Neuronal stem cell (in vitro differentiated cells): ENCODE data around the gene CREM.

Experiments
- DNase-seq: peaks from one replicate; pipeline ENCODE4 v3.0.0-alpha.2; 2013; ENCODE audit warnings: low spot score
- H2AFZ ChIP-seq: one replicate; pipeline ENCODE4 v1.6.1; 2013; ENCODE audit warnings: mild to moderate bottlenecking, low read length, inconsistent platforms
- H2AK5ac ChIP-seq: 2 replicates; pipeline ENCODE4 v1.6.1; 2013; ENCODE audit warnings: low read depth, mild to moderate bottlenecking, inconsistent platforms, low read length, moderate library complexity, mixed read lengths
- H2BK120ac ChIP-seq: 2 replicates; pipeline ENCODE4 v1.6.1; 2013; ENCODE audit warnings: low read depth, mild to moderate bottlenecking, inconsistent platforms, low read length, moderate library complexity, mixed read lengths
- H2BK12ac ChIP-seq: one replicate; pipeline ENCODE4 v1.6.1; 2013; ENCODE audit warnings: low read length, inconsistent platforms
- H2BK15ac ChIP-seq: 2 replicates; pipeline ENCODE4 v1.6.1; 2013; ENCODE audit warnings: mild to moderate bottlenecking, low read length, inconsistent platforms, mixed read lengths
- H2BK5ac ChIP-seq: one replicate; pipeline ENCODE4 v1.6.1; 2013; ENCODE audit warnings: inconsistent platforms, mild to moderate bottlenecking, low read length, moderate library complexity
- H3K14ac ChIP-seq: one replicate; pipeline ENCODE4 v1.6.1; 2013; ENCODE audit warnings: low read length, inconsistent platforms
- H3K18ac ChIP-seq: 2 replicates; pipeline ENCODE4 v1.6.1; 2013; ENCODE audit warnings: low read length, inconsistent platforms
- H3K23ac ChIP-seq: 2 replicates; pipeline ENCODE4 v1.6.1; 2013; ENCODE audit warnings: low read depth, mild to moderate bottlenecking, mixed read lengths, low read length, inconsistent platforms; ENCODE audit not compliant: poor library complexity
- H3K27ac ChIP-seq: replicated peaks from 3 replicates; pipeline ENCODE4 v1.5.1; 2013; ENCODE audit warnings: low read length, inconsistent platforms
- H3K27me3 ChIP-seq, 3 experiments: 2 replicates each; pipeline ENCODE4 v1.6.1; 2013; ENCODE audit warnings: low read length in 3 of 3, mild to moderate bottlenecking in 2 of 3, inconsistent platforms in 1 of 3, low read depth in 1 of 3, mixed read lengths in 1 of 3, moderate library complexity in 1 of 3; ENCODE audit not compliant: control insufficient read depth in 3 of 3, insufficient read depth in 3 of 3
- H3K36me3 ChIP-seq, 2 donors: replicated peaks in 1 of 2; 2 replicates each; pipeline ENCODE4 v1.6.1; 2013; ENCODE audit warnings: low read length in 2 of 2; ENCODE audit not compliant: control insufficient read depth in 2 of 2, insufficient read depth in 2 of 2
- H3K4ac ChIP-seq: 2 replicates; pipeline ENCODE4 v1.6.1; 2013; ENCODE audit warnings: inconsistent platforms, mild to moderate bottlenecking, low read length, moderate library complexity
- H3K4me1 ChIP-seq, 2 donors: 1 replicate in 1 of 2; 2 replicates in 1 of 2; pipeline ENCODE4 v1.6.1; 2013; ENCODE audit warnings: low read length in 2 of 2, low read depth in 1 of 2; ENCODE audit not compliant: control insufficient read depth in 2 of 2, insufficient read depth in 1 of 2
- H3K4me2 ChIP-seq: one replicate; pipeline ENCODE4 v1.6.1; 2013; ENCODE audit warnings: mild to moderate bottlenecking, low read length, inconsistent platforms; ENCODE audit not compliant: insufficient read depth, poor library complexity, severe bottlenecking
- H3K4me3 ChIP-seq, 2 donors: 2 replicates each; pipeline ENCODE4 v1.5.1; 2013; ENCODE audit warnings: low read length in 2 of 2, mild to moderate bottlenecking in 2 of 2, inconsistent platforms in 1 of 2, moderate library complexity in 1 of 2
- H3K79me1 ChIP-seq: one replicate; pipeline ENCODE4 v1.6.1; 2013; ENCODE audit warnings: low read depth, mild to moderate bottlenecking, inconsistent platforms, low read length, moderate library complexity
- H3K9ac ChIP-seq: one replicate; pipeline ENCODE4 v1.6.1; 2013; ENCODE audit warnings: mild to moderate bottlenecking, low read depth, low read length, inconsistent platforms; ENCODE audit not compliant: poor library complexity
- H3K9me3 ChIP-seq, 2 donors: replicated peaks in 1 of 2; 2 replicates each; pipeline versions ENCODE3 to v1.6.1; 2013; ENCODE audit warnings: low read length in 2 of 2, mild to moderate bottlenecking in 2 of 2, inconsistent platforms in 1 of 2, low read depth in 1 of 2, mixed read lengths in 1 of 2, moderate library complexity in 1 of 2; ENCODE audit not compliant: control insufficient read depth in 2 of 2, insufficient read depth in 1 of 2
- H4K8ac ChIP-seq: one replicate; pipeline ENCODE4 v1.6.1; 2013; ENCODE audit warnings: low read depth, mild to moderate bottlenecking, inconsistent platforms, low read length, moderate library complexity
- H4K91ac ChIP-seq: one replicate; pipeline ENCODE4 v1.6.1; 2013; ENCODE audit warnings: low read length, low read depth, mild to moderate bottlenecking, inconsistent platforms; ENCODE audit not compliant: poor library complexity
- WGBS, 2 donors: extraction: QIAGEN DNeasy Blood & Tissue Kit; methylation state at CpG; one replicate each; pipeline ENCODE4 v1.1.7; 2013; ENCODE audit warnings: missing lambda C conversion rate in 2 of 2, mixed read lengths in 1 of 2; ENCODE audit not compliant: insufficient read length in 2 of 2, insufficient replicate concordance in 1 of 2; ENCODE audit errors: extremely low coverage in 2 of 2; 5-methylcytosine and 5-hydroxymethylcytosine counted together

Gene CREM

DNA sequence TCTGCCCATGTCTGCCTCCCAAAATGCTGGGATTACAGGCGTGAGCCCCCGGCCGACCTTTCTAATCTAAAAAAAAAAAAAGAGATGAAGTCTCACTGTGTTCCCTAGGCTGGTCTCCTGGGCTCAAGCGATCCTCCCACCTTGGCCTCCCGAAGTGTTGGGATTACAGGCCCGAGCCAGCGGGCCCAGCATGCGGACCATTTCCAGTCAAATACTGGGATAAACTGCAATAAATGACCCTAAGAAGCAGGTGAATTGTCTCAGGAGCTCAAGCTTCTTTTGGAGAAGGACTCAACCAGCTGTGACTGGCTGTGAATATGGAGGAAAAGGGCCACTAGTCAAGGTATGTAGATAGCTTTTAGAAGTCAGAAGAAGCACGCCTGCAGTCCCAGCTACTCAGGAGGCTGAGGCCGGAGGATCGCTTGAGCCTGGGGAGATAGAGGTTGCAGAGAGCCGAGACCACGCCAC, 550 bp upstream of the CREM start:
- peak overlapping the region; percentile 97 for H3K18ac ChIP-seq
- peak overlapping the region; percentile 92 for H3K9ac ChIP-seq
- peak overlapping the region; percentile 66 to 77 for H3K4me3 ChIP-seq
- no peak overlapping the region for H2BK5ac ChIP-seq
- no peak overlapping the region for H2BK15ac ChIP-seq
- WGBS, 2 donors = no CpG with 5 or more reads among the region's 13 CpGs
- no peak for DNase-seq
- H3K4me1 ChIP-seq = peaks cover 0 to 4% of the 10 kb centered on the region in 2 donors
- no peaks in the 10 kb centered on the region for H3K9me3 ChIP-seq
- peak overlapping the region; percentile 90 for H3K4me2 ChIP-seq
- peak overlapping the region; percentile 95 for H2AFZ ChIP-seq
- no peak overlapping the region for H3K4ac ChIP-seq
- no peak overlapping the region for H2AK5ac ChIP-seq
- H3K79me1 ChIP-seq = no peaks in the 10 kb centered on the region
- H3K23ac ChIP-seq = peak overlapping the region; percentile 94
- no peaks in the 10 kb centered on the region for H3K36me3 ChIP-seq
- H2BK120ac ChIP-seq = no peak overlapping the region
- peak overlapping the region; percentile 5 for H4K8ac ChIP-seq
- no peak overlapping the region for H3K14ac ChIP-seq
- H3K27me3 ChIP-seq = no peaks in the 10 kb centered on the region
- H2BK12ac ChIP-seq = no peak overlapping the region
- peak overlapping the region; percentile 67 for H3K27ac ChIP-seq
- H4K91ac ChIP-seq = no peak overlapping the region

DNA sequence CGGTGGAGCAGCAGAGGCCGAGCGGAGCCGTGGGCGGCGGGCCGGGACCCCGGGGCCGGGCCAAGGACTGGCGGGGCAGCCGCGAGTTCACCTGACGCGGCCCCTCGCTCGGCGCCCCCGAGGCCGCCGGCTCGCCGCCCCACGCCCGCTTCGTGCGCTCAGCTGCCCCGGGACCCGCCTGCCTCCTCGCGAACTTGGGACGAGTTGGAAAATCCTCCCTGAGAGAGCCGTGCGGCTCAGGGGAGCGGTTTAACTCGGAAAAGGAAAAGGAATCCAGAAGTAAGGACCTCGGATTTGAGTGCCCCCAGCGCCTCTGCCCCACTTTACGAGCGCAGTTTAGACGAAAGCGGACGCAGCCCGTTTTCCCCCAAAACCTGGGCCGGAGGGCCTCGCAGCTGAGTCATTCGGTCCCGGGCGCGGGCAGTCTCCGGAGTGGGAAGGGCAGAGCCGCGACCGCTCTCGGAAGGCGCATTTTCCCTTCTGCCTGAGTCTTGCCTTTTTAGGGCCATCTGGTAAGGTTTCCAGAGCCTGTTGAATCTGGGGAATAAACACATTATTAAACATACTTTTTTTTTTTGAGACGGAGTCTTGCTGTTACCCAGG, 744 bp downstream of the CREM start:
- Histone ChIP-seq H2BK15ac (peak overlapping the region; percentile 85), H3K9me3 (no peaks in the 10 kb centered on the region), H3K4me1 (peaks cover 0 to 4% of the 10 kb centered on the region in 2 donors), H3K9ac (peak overlapping the region; percentile 94), H3K14ac (peak overlapping the region; percentile 79), H2BK5ac (peak overlapping the region; percentile 70), H3K4me3 (peak overlapping the region; percentile 60 to 98), H3K18ac (peak overlapping the region; percentile 98), H2AFZ (peak overlapping the region; percentile 94), H3K27me3 (no peaks in the 10 kb centered on the region), H4K91ac (no peak overlapping the region), H3K27ac (peak overlapping the region; percentile 97), H3K79me1 (peaks cover 2% of the 10 kb centered on the region), H3K23ac (peak overlapping the region; percentile 100), H2BK12ac (no peak overlapping the region), H2AK5ac (peak overlapping the region; percentile 74), H2BK120ac (no peak overlapping the region), H3K4ac (no peak overlapping the region), H3K36me3 (no peaks in the 10 kb centered on the region), H4K8ac (no peak overlapping the region), H3K4me2 (peak overlapping the region; percentile 48)
- peak; percentile 62 for DNase-seq
- WGBS, 2 donors = no CpG with 5 or more reads among the region's 56 CpGs

DNA sequence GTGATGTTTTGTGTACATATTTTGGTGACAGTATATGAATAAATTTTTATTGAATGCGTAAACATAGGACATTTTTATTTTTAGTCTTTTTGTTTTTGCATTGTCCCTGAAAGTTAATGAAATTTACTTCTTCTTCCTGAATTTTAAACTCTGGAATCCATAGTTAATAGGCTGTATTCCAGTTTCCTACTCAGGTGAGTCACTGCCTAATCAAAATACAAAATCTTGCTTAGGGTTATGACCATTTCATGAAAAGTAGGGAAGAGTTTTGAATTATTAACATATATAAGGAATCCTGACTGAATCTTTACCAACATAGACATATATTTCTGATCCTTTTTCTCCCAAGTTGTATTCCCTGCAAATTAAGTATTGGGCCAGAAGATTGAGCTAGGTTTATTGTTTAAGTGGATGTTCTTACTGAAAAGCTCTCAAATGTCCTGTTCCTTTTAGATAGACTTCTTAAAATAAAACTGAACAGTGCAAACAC, 2.6 kb downstream of the CREM start:
- Histone ChIP-seq H2BK15ac (no peak overlapping the region), H3K4me2 (no peak overlapping the region), H3K9ac (no peak overlapping the region), H2BK120ac (no peak overlapping the region), H3K14ac (no peak overlapping the region), H2BK12ac (no peak overlapping the region), H3K23ac (no peak overlapping the region), H4K91ac (no peak overlapping the region), H2AK5ac (no peak overlapping the region), H3K18ac (no peak overlapping the region), H2AFZ (no peak overlapping the region), H3K27me3 (no peaks in the 10 kb centered on the region), H3K9me3 (no peaks in the 10 kb centered on the region), H3K79me1 (peaks cover 4% of the 10 kb centered on the region), H3K27ac (no peak overlapping the region), H4K8ac (no peak overlapping the region), H3K4me3 (no peak overlapping the region), H3K4ac (no peak overlapping the region), H2BK5ac (no peak overlapping the region), H3K4me1 (peaks cover 0 to 4% of the 10 kb centered on the region in 2 donors), H3K36me3 (no peaks in the 10 kb centered on the region)
- 100% methylated on average over 1 of the region's 1 CpG; no CpG with 5 or more reads in 1 of the 2 donors for WGBS, 2 donors
- DNase-seq = no peak

DNA sequence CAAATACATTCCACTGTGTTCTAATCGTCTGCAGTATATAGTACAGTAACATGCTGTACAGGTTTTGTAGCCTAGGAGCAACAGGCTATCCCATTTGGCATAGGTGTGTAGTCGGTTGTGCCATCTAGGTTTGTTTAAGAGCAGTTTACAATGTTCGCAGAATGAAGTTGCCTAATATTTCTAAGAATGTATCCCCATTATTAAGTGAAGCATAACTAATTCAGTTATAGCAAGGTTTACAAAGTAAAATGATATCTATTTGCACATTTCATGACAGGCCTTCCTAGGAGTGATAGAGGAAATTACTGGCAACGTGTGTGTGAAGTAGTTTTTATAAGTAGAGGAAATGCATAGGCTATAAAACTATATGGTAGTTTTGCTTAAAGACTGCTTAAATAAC, 4.0 kb downstream of the CREM start:
- H2BK15ac ChIP-seq = no peak overlapping the region
- no peak overlapping the region for H2AFZ ChIP-seq
- H3K23ac ChIP-seq = no peak overlapping the region
- H2BK5ac ChIP-seq = no peak overlapping the region
- no peaks in the 10 kb centered on the region for H3K27me3 ChIP-seq
- no peak overlapping the region for H2BK120ac ChIP-seq
- H3K79me1 ChIP-seq = peaks cover 4% of the 10 kb centered on the region
- H4K91ac ChIP-seq = no peak overlapping the region
- no peak overlapping the region for H2AK5ac ChIP-seq
- no peak overlapping the region for H3K4me2 ChIP-seq
- H3K18ac ChIP-seq = no peak overlapping the region
- no peak overlapping the region for H3K4ac ChIP-seq
- H3K4me1 ChIP-seq = peaks cover 0 to 4% of the 10 kb centered on the region in 2 donors
- no peak overlapping the region for H4K8ac ChIP-seq
- no peak overlapping the region for H2BK12ac ChIP-seq
- no peaks in the 10 kb centered on the region for H3K36me3 ChIP-seq
- no peaks in the 10 kb centered on the region for H3K9me3 ChIP-seq
- H3K4me3 ChIP-seq = no peak overlapping the region
- DNase-seq = no peak
- no peak overlapping the region for H3K14ac ChIP-seq
- no peak overlapping the region for H3K9ac ChIP-seq
- no peak overlapping the region for H3K27ac ChIP-seq
- whole genome bisulfite sequencing, 2 donors = no CpG with 5 or more reads among the region's 4 CpGs
